ENCODE data around the gene CCNL1. TPM values are rescaled to one million over a fixed set of nuclear protein-coding genes. Genes with fewer than 3 reads are reported as not detected.

CCNL1 gene
- total RNA-seq, 1 experiment from 2014 or later = 114 TPM

- ChIA-PET CTCF (interaction anchor here (0.5 to 1.2 kb wide), 2 partner anchors 11 to 1042 kb away, joined by 4 to 7 read pairs; no protein-coding TSS in a partner anchor), POLR2A (no interaction called here)
- peaks cover 2% of the 10 kb centered on the region for H3K27me3 Mint-ChIP-seq (ENCODE audit: insufficient read depth, unreplicated experiment)
- H3K4me3 ChIP-seq (ENCODE audit: low read depth, low read length) = no peak overlapping the region
- no peaks in the 10 kb centered on the region for H3K27me3 ChIP-seq (replicated peaks; ENCODE audit: control insufficient read depth, insufficient read depth, low read length)
- TF ChIP-seq, protein P1, sequence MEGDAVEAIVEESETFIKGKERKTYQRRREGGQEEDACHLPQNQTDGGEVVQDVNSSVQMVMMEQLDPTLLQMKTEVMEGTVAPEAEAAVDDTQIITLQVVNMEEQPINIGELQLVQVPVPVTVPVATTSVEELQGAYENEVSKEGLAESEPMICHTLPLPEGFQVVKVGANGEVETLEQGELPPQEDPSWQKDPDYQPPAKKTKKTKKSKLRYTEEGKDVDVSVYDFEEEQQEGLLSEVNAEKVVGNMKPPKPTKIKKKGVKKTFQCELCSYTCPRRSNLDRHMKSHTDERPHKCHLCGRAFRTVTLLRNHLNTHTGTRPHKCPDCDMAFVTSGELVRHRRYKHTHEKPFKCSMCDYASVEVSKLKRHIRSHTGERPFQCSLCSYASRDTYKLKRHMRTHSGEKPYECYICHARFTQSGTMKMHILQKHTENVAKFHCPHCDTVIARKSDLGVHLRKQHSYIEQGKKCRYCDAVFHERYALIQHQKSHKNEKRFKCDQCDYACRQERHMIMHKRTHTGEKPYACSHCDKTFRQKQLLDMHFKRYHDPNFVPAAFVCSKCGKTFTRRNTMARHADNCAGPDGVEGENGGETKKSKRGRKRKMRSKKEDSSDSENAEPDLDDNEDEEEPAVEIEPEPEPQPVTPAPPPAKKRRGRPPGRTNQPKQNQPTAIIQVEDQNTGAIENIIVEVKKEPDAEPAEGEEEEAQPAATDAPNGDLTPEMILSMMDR (IDR thresholded peaks at IDR 0.05; ENCODE audit: insufficient read depth in 1 of 2, low read depth in 1 of 2, low read length in 1 of 2, severe bottlenecking in 1 of 2, unreplicated experiment in 1 of 2) = no peak
- peaks cover 23% of the 10 kb centered on the region for H3K4me1 Mint-ChIP-seq (ENCODE audit: low read depth, unreplicated experiment)
- H3K27ac Mint-ChIP-seq (ENCODE audit: unreplicated experiment) = no peak overlapping the region
- H3K9me3 ChIP-seq = peaks cover 15% of the 10 kb centered on the region
- H3K4me3 Mint-ChIP-seq (ENCODE audit: unreplicated experiment) = no peak overlapping the region
- no peaks in the 10 kb centered on the region for H3K36me3 ChIP-seq (ENCODE audit: control insufficient read depth, insufficient read depth, low read length)
- peaks cover 4% of the 10 kb centered on the region for H3K36me3 Mint-ChIP-seq (ENCODE audit: insufficient read depth, unreplicated experiment)
- BruUV-seq (replicated peaks) = no TSS peak
- H3K4me1 ChIP-seq = peaks cover 10% of the 10 kb centered on the region
- intact Hi-C loops (cut with micrococcal nuclease; ENCODE audit: unreplicated experiment) = no loop called here
- DNase-seq = peak in 1 of 2 experiments; percentile 46
- peaks cover 21% of the 10 kb centered on the region for H3K9me3 Mint-ChIP-seq (ENCODE audit: unreplicated experiment)
Observed at GRCh38 chr3:157190380-157190872, 30.5 kb upstream of the CCNL1 start.

DNA sequence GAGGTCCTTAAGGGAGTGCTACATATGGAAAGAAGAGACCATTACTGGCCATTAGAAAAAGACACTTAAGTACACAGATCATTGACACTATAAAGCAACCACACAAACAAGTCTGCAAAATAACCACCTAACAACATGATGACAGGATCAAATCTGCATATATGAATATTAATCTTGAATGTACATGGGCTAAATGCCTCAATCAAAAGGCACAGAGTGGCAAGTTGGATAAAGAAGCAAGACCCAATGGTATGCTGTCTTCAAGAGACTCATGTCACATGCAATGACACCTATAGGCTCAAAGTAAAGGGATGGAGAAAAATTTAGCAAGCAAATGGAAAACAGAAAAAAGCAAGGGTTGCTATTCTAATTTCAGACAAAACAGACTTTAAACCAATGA is 28.4 kb upstream of the CCNL1 start:
- H3K4me1 Mint-ChIP-seq (ENCODE audit: low read depth, unreplicated experiment) = peaks cover 23% of the 10 kb centered on the region
- TF ChIP-seq, protein P1 (IDR thresholded peaks at IDR 0.05; ENCODE audit: insufficient read depth in 1 of 2, low read depth in 1 of 2, low read length in 1 of 2, severe bottlenecking in 1 of 2, unreplicated experiment in 1 of 2) = no peak
- no peak for DNase-seq
- Histone ChIP-seq H3K27me3 (replicated peaks; ENCODE audit: control insufficient read depth, insufficient read depth, low read length) (no peaks in the 10 kb centered on the region), H3K36me3 (ENCODE audit: control insufficient read depth, insufficient read depth, low read length) (no peaks in the 10 kb centered on the region), H3K4me1 (peaks cover 10% of the 10 kb centered on the region), H3K4me3 (ENCODE audit: low read depth, low read length) (no peak overlapping the region), H3K9me3 (peaks cover 15% of the 10 kb centered on the region)
- POLR2A ChIA-PET = no interaction called here
- H3K27me3 Mint-ChIP-seq (ENCODE audit: insufficient read depth, unreplicated experiment) = no peaks in the 10 kb centered on the region
- intact Hi-C loops (cut with micrococcal nuclease; ENCODE audit: unreplicated experiment) = no loop called here
- no peak overlapping the region for H3K27ac Mint-ChIP-seq (ENCODE audit: unreplicated experiment)
- CTCF ChIA-PET = no interaction called here
- peaks cover 4% of the 10 kb centered on the region for H3K36me3 Mint-ChIP-seq (ENCODE audit: insufficient read depth, unreplicated experiment)
- no peak overlapping the region for H3K4me3 Mint-ChIP-seq (ENCODE audit: unreplicated experiment)
- peaks cover 28% of the 10 kb centered on the region for H3K9me3 Mint-ChIP-seq (ENCODE audit: unreplicated experiment)
- BruUV-seq (replicated peaks) = no TSS peak

- DNase-seq = peak in 1 of 2 experiments; percentile 10
- H3K36me3 ChIP-seq (ENCODE audit: control insufficient read depth, insufficient read depth, low read length) = no peaks in the 10 kb centered on the region
- H3K4me3 ChIP-seq (ENCODE audit: low read depth, low read length) = no peak overlapping the region
- ChIA-PET POLR2A (no interaction called here), CTCF (no interaction called here)
- Mint-ChIP-seq H3K4me1 (ENCODE audit: low read depth, unreplicated experiment) (no peaks in the 10 kb centered on the region), H3K36me3 (ENCODE audit: insufficient read depth, unreplicated experiment) (peaks cover 5% of the 10 kb centered on the region), H3K4me3 (ENCODE audit: unreplicated experiment) (no peak overlapping the region), H3K27ac (ENCODE audit: unreplicated experiment) (no peak overlapping the region), H3K27me3 (ENCODE audit: insufficient read depth, unreplicated experiment) (no peaks in the 10 kb centered on the region), H3K9me3 (ENCODE audit: unreplicated experiment) (peaks cover 12% of the 10 kb centered on the region)
- BruUV-seq (replicated peaks) = no TSS peak
- no peaks in the 10 kb centered on the region for H3K4me1 ChIP-seq
- TF ChIP-seq, protein P1 (IDR thresholded peaks at IDR 0.05; ENCODE audit: insufficient read depth in 1 of 2, low read depth in 1 of 2, low read length in 1 of 2, severe bottlenecking in 1 of 2, unreplicated experiment in 1 of 2) = peak in 1 of 2 experiments; percentile 19
- intact Hi-C loops (cut with micrococcal nuclease; ENCODE audit: unreplicated experiment) = no loop called here
- H3K9me3 ChIP-seq = peaks cover 4% of the 10 kb centered on the region; the same call in 1 of the 2 replicates
- no peaks in the 10 kb centered on the region for H3K27me3 ChIP-seq (replicated peaks; ENCODE audit: control insufficient read depth, insufficient read depth, low read length)
Observed at GRCh38 chr3:157182879-157183278, 22.9 kb upstream of the CCNL1 start.

Measured in Caco-2 (cell line).